PC-3 (cell line): ENCODE data around the gene TEDC1.

Source experiments
- CTCF ChIP-seq: fragments of 300-600 bp; sonication (generic); conservative IDR thresholded peaks from 2 replicates; pipeline ENCODE4 v1.5.1; 2017; ENCODE audit warnings: antibody characterized with exemption, low read depth, mild to moderate bottlenecking, low read length
- EZH2phosphoT487 ChIP-seq: fragments of 300-600 bp; sonication (generic); IDR thresholded peaks from 2 replicates; pipeline ENCODE4 v1.6.1; 2018; ENCODE audit warnings: mild to moderate bottlenecking, antibody characterized with exemption, low read length, borderline replicate concordance

GRCh38 chr14:105489542-105490266 lies 1.3 kb upstream of the TEDC1 start:
- peak; percentile 71 for TF ChIP-seq CTCF
- TF ChIP-seq EZH2phosphoT487: no peak
